Measurements from ENCODE around the gene KCNA1.

The KCNA1 gene

DNA sequence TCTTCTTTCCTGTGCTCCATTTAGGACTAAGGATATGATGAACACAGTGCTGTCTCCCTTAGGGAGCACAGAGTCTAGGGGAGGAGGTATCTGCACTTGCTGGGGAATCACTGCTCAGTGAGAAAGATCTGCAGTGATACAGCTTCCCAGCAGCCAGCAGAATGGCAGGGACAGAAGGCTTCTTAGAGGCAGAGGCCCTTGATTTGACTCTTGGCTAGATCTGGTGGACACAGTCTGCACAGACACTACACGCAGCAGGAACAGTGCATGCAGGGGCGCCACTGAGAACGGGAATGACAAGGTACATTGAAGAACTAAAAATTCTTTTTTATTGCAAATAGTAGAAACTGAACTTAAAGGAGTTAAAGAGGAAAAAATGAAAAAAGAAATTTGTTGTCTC lies 51.6 kb downstream of the KCNA1 start:
- no peak for DNase-seq

DNA sequence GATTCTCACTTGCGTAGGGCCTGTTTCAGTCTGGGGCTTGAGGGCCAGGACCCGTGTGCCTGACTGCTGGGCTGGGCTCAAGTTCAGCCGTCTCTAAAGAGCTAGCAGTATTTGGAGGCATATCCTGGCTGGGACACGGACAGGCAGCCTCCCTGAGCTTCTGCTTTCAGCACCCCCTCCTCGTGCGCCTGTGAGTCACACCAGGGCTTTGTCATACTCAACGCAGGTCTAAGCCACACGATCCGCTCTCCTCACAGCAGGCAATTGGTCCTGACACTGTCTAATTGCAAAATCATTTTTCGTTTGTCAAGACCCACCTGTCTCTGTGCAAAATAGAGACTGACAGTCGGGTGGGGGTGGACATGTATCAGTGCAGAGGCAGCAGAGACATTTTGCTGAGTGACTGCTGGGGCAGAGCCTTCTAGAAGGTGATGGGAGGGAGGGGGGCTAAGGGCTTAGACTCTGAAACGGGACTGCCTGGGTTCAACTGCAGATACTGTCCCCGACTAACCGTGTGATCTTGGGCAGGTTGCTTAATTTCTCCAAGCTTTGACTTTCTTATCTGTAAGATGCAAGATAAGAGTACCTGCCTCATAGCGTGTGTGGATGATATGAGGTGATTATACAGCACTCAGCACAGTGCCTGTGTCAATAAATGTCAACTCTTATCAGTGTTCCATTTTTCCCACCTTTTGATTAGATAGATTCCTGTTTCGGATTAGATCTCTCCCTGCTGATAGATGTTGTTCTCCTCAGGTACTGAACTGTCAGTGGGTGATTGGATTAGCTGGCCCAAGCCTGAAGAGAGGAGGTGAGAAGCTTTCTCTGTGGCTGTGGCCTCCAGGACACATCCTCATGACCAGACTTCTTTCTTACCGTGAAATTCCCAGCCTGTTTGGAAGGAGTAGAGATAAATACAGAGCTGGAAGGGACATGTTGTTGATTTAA lies 53.1 kb downstream of the KCNA1 start:
- no peak for DNase-seq

All from NCI-H1436 treated with DMSO at 0.1 percent for 48 hours (cell line).